Right forelimb (tissue), 1 donor: Measurements from ENCODE around the gene TRIM38.
A peak's percentile ranks its signal among the peaks of the same experiment; 100 is the strongest.
"Not testable (repeated sequence)": the region's sequence is repeated elsewhere in the genome, so short reads cannot be mapped to it uniquely, and the experiment has no call there.

Experiments
- DNase-seq: peaks from one replicate; pipeline ENCODE4 v3.0.0-alpha.2; 2018

Gene TRIM38

DNA sequence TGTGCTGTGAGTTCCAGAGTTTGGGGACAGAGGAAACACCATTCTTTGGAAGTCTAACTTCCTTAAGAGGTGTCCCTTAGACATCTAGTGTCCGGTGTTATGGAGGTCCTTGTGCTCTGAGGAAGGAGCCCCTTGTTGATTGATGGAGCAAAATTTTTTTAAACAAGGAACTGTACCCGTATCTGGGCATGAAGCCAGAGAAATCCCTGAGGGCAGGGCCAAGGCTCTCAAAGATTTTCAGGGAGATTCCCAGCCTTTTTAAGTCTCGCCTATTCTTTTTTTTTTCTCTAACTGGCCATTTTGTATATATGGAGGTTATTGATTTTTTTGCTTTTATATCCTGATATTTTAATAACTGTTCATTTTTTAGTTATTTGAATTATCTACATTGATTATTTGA lies 45.9 kb downstream of the TRIM38 start:
- no peak for DNase-seq

- no peak for DNase-seq
These were observed 47.2 kb downstream of the TRIM38 start for GRCh38 chr6:26009817-26010216.

DNA sequence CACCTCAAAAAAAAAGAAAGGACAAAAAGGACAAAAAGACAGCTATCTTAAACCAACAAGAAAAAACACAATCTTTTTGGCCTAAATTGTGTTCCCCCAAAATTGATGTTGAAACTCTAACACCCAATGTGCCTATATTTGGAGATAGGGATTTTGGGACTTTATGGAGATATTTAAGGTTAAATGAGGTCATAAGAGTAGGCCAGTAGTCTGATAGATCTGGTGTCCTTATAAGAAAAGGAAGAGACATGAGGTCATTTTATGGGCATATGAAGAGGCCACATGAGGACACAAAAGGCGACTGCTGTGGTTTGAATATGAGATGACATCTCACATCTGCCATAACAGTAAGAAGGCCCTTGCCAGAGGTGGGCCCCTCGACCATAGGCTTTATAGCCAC lies 49.5 kb downstream of the TRIM38 start:
- no peak for DNase-seq

DNA sequence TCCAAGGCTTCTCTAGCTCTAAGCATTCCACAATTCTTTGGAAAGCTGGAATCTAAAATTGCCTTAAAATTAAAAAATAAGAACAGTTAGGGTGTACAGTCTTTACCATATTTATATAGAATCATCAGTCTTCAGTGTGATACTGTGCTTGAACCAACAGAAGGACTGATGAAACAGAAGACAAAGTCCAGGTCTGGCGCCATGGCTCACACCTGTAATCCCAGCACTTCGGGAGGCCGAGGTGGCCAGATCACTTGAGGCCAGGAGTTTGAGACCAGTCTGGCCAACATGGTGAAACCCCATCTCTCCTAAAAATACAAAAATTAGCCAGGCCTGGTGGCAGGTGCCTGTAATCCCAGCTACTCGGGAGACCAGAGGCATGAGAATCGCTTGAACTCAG lies 51.8 kb downstream of the TRIM38 start:
- DNase-seq: not testable (repeated sequence)

- DNase-seq: peak; percentile 85
These were observed 53.8 kb downstream of the TRIM38 start for GRCh38 chr6:26016245-26016962.

- no peak for DNase-seq
These were observed 54.5 kb downstream of the TRIM38 start for GRCh38 chr6:26016963-26017631.

GRCh38 chr6:26017632-26017966 lies 55.0 kb downstream of the TRIM38 start:
- peak; percentile 91 for DNase-seq

DNA sequence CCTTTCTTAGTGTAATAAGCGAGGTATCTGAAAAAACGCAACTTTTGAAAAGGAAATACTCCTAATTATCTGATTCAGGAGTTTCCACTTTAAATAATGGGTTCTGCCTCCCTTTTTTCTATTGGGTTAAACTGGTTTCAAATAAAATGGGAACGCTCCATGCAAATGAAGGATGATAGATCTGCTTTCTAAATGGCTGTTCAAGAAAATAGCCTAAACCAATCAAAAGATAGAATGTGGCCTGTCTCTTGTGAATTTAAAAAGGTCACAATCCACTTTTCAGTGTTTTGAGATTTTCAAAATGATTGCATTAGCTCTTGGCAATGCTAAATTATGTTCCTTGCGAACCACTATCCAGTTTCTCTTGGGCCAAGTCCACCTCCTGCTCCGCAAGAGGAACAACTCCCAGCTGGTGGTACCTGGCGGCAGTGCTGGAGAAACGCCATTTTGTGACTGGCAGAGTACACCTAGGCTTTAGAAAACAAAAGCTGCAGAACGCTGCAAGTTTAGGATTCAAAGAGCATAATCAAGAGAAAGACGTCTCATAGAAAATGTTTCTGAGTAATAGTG lies 56.7 kb downstream of the TRIM38 start:
- DNase-seq: no peak

GRCh38 chr6:26019967-26020328 lies 57.3 kb downstream of the TRIM38 start:
- no peak for DNase-seq

DNA sequence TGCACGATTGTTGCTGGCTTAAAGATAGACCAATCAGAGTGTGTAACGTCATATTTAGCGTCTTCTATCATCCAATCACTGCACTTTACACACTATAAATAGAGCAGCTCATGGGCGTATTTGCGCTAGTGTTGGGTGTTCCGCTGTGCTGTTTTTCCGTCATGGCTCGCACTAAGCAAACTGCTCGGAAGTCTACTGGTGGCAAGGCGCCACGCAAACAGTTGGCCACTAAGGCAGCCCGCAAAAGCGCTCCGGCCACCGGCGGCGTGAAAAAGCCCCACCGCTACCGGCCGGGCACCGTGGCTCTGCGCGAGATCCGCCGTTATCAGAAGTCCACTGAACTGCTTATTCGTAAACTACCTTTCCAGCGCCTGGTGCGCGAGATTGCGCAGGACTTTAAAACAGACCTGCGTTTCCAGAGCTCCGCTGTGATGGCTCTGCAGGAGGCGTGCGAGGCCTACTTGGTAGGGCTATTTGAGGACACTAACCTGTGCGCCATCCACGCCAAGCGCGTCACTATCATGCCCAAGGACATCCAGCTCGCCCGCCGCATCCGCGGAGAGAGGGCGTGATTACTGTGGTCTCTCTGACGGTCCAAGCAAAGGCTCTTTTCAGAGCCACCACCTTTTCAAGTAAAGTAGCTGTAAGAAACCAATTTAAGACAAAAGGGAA lies 57.9 kb downstream of the TRIM38 start:
- peak; percentile 91 for DNase-seq

DNA sequence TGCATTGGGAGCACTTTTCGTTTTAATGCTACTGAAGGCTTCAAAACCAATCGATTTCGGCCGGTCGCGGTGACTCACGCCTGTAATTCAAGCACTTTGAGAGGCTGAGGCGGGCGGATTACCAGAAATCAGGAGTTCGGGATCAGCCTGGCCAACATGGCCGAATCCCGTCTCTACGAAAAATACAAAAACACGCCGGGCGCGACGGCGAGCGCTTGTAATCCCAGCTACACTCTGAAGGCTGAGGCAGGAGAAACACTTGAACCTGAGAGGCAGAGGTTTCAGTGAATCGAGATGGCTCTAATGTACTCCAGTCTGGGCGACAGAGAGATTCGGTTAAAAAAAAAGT lies 58.4 kb downstream of the TRIM38 start:
- peak; percentile 83 for DNase-seq

- DNase-seq: peak; percentile 96
These were observed 58.9 kb downstream of the TRIM38 start for GRCh38 chr6:26021350-26022131.

DNA sequence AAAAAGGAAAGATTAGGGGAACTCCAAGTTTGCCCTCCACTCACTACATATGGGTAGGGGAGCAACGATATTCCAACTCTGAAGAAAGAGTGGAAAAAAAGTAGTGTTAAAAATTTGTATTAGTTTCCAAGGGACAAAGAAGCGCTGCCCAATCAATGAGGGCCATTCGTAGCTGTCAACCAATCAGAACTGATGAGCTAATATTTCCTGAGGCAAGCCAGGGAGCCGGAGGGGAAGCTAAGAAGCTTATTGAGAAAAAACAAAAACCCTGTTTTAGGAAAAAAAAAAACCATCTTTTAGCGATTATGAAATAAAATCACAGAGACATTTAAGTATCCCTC lies 59.5 kb downstream of the TRIM38 start:
- DNase-seq: peak; percentile 65

DNA sequence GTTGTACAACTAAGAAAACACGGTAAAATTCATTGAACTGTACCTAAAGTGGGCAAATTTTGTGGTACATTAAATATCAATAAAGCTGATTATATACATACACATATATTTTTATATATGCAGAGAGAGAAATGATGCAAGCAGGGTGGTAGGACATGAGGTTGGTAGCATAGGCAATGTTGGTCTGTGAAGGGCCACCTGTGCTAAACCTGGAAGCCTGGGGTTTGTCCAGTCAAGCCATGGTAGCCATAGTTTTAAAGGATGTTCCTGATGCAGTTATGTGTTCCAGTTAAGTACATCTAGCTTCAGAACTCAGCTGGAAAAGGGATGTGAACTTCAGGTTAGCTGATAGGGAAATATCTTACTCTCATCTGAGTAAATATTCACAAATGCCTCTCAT lies 60.1 kb downstream of the TRIM38 start:
- no peak for DNase-seq

GRCh38 chr6:26024651-26025046 lies 62.0 kb downstream of the TRIM38 start:
- no peak for DNase-seq

- no peak for DNase-seq
These were observed 62.7 kb downstream of the TRIM38 start for GRCh38 chr6:26025047-26025893.

DNA sequence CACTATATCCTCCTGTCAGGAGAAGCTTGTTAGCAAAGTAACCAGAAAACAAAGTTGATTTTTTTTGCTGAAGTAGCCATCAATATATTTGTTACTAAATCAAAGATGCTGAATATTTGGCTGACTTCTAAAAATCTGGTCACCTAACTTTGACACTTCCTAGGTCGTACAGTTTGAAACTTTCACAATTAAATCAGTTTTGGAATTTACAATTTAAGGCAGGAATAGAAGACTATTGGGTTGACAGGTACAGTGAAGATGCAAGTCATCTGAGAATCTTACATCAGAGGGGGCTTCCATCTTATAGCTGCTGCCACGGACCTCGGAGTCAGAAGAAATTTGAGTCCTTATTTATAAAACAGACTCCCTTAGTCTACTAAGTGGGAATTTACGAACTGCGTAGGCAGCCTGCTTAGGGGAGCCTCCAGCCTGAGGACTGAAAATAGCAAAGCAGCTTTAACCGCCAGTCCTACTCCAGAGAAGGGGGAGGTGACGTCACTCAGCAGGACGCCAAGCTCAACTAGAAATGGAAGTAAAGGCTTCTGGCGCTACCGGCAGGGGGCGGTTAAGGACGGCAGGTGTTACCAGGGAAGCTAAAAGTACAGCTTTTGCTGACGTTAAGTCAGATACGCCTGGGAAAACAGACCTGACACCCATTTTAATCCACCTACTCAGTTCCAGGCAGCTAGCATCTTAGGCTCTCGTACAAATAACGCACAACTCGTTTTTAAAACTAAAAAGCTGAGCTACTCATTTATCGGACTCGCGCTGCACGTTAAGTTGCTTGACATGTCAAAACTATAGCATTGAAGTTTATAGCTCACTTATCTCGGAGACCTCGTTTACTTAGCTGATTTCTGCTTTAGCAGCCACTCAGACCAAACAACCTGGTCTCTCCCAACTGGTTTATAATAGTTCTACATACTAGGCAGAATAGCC lies 63.6 kb downstream of the TRIM38 start:
- DNase-seq: peak; percentile 94

- DNase-seq: peak; percentile 93
These were observed 64.4 kb downstream of the TRIM38 start for GRCh38 chr6:26026833-26027490.

- no peak for DNase-seq
These were observed 65.0 kb downstream of the TRIM38 start for GRCh38 chr6:26027491-26028211.

DNA sequence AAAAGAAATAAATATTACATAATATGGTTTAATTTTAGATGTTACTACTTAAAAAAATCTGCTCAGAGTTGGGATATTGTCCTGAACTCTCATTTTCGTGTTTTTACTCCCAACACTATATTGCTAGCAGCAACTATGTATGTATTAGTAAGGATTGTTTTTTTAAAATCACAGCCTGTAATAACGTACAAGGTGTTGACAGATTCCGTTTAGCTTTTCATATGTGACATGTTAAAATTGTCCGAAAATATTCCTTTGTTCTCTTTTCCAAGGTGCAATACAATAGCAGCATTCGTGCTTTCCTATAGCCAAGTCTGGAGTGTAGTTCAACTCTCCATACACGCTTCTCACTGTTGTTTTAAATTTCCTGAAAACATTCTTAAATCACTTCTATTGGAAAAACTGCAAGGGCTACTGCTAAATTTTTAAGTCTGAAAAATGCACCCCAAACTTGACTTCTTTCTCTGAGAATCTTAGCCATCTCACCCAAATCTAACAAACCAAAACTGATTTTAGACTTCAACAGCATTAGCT lies 65.7 kb downstream of the TRIM38 start:
- no peak for DNase-seq
